ENCODE results near the gene CCZ1B.
"Not testable (repeated sequence)": the region's sequence is repeated elsewhere in the genome, so short reads cannot be mapped to it uniquely, and the experiment has no call there.

Gene CCZ1B

GRCh38 chr7:6826151-6826550 lies at the start of gene CCZ1B:
TSS of gene CCZ1B (minus strand) at chr7:6826275. CDS start at chr7:6826197, 78 bp downstream.
- H3K27ac ChIP-seq (ENCODE audit: low read depth, low read length): peak within 1 kb of the TSS; percentile 42
- not testable (repeated sequence) for H3K9me3 ChIP-seq (ENCODE audit: control insufficient read depth in 1 of 2, low read length in 2 of 2); H3K9ac ChIP-seq (ENCODE audit: low read depth in 1 of 2, low read length in 2 of 2); H3K36me3 ChIP-seq (ENCODE audit: control insufficient read depth in 1 of 2, insufficient read depth in 2 of 2, low read length in 2 of 2); H3K27me3 ChIP-seq (ENCODE audit: control insufficient read depth in 1 of 2, insufficient read depth in 2 of 2, low read length in 2 of 2); H3K4me1 ChIP-seq (ENCODE audit: control insufficient read depth in 1 of 2, insufficient read depth in 2 of 2, low read length in 2 of 2)
- H3K4me3 ChIP-seq (ENCODE audit: low read depth in 1 of 2, low read length in 2 of 2): peak within 1 kb of the TSS; percentile 15 to 61

- H3K9me3 ChIP-seq (ENCODE audit: control insufficient read depth in 1 of 2, low read length in 2 of 2); H3K4me3 ChIP-seq (ENCODE audit: low read depth in 1 of 2, low read length in 2 of 2); H3K9ac ChIP-seq (ENCODE audit: low read depth in 1 of 2, low read length in 2 of 2): not testable (repeated sequence)
These were observed 48.9 kb upstream of the CCZ1B start for GRCh38 chr7:6875022-6875421.

GRCh38 chr7:6872246-6872945 lies 46.3 kb upstream of the CCZ1B start:
- H3K36me3 ChIP-seq (ENCODE audit: control insufficient read depth in 1 of 2, insufficient read depth in 2 of 2, low read length in 2 of 2); H3K9ac ChIP-seq (ENCODE audit: low read depth in 1 of 2, low read length in 2 of 2); H3K9me3 ChIP-seq (ENCODE audit: control insufficient read depth in 1 of 2, low read length in 2 of 2); H3K27ac ChIP-seq (ENCODE audit: low read depth, low read length); H3K4me1 ChIP-seq (ENCODE audit: control insufficient read depth in 1 of 2, insufficient read depth in 2 of 2, low read length in 2 of 2); H3K27me3 ChIP-seq (ENCODE audit: control insufficient read depth in 1 of 2, insufficient read depth in 2 of 2, low read length in 2 of 2); H3K4me3 ChIP-seq (ENCODE audit: low read depth in 1 of 2, low read length in 2 of 2): not testable (repeated sequence)

More at GRCh38 chr7:6875022-6875421, 48.9 kb upstream of the CCZ1B start:
- not testable (repeated sequence) for H3K27me3 ChIP-seq (ENCODE audit: control insufficient read depth in 1 of 2, insufficient read depth in 2 of 2, low read length in 2 of 2); H3K36me3 ChIP-seq (ENCODE audit: control insufficient read depth in 1 of 2, insufficient read depth in 2 of 2, low read length in 2 of 2); H3K27ac ChIP-seq (ENCODE audit: low read depth, low read length); H3K4me1 ChIP-seq (ENCODE audit: control insufficient read depth in 1 of 2, insufficient read depth in 2 of 2, low read length in 2 of 2)

GRCh38 chr7:6871421-6872144 lies 45.5 kb upstream of the CCZ1B start:
- H3K9me3 ChIP-seq (ENCODE audit: control insufficient read depth in 1 of 2, low read length in 2 of 2); H3K9ac ChIP-seq (ENCODE audit: low read depth in 1 of 2, low read length in 2 of 2); H3K4me1 ChIP-seq (ENCODE audit: control insufficient read depth in 1 of 2, insufficient read depth in 2 of 2, low read length in 2 of 2); H3K27me3 ChIP-seq (ENCODE audit: control insufficient read depth in 1 of 2, insufficient read depth in 2 of 2, low read length in 2 of 2); H3K4me3 ChIP-seq (ENCODE audit: low read depth in 1 of 2, low read length in 2 of 2); H3K36me3 ChIP-seq (ENCODE audit: control insufficient read depth in 1 of 2, insufficient read depth in 2 of 2, low read length in 2 of 2); H3K27ac ChIP-seq (ENCODE audit: low read depth, low read length): not testable (repeated sequence)

GRCh38 chr7:6864751-6865150 lies 38.7 kb upstream of the CCZ1B start:
- H3K36me3 ChIP-seq (ENCODE audit: control insufficient read depth in 1 of 2, insufficient read depth in 2 of 2, low read length in 2 of 2); H3K9ac ChIP-seq (ENCODE audit: low read depth in 1 of 2, low read length in 2 of 2); H3K27ac ChIP-seq (ENCODE audit: low read depth, low read length); H3K4me1 ChIP-seq (ENCODE audit: control insufficient read depth in 1 of 2, insufficient read depth in 2 of 2, low read length in 2 of 2); H3K9me3 ChIP-seq (ENCODE audit: control insufficient read depth in 1 of 2, low read length in 2 of 2); H3K27me3 ChIP-seq (ENCODE audit: control insufficient read depth in 1 of 2, insufficient read depth in 2 of 2, low read length in 2 of 2); H3K4me3 ChIP-seq (ENCODE audit: low read depth in 1 of 2, low read length in 2 of 2): not testable (repeated sequence)

GRCh38 chr7:6864188-6864587 lies 38.1 kb upstream of the CCZ1B start:
- not testable (repeated sequence) for H3K9me3 ChIP-seq (ENCODE audit: control insufficient read depth in 1 of 2, low read length in 2 of 2); H3K4me1 ChIP-seq (ENCODE audit: control insufficient read depth in 1 of 2, insufficient read depth in 2 of 2, low read length in 2 of 2); H3K27ac ChIP-seq (ENCODE audit: low read depth, low read length); H3K4me3 ChIP-seq (ENCODE audit: low read depth in 1 of 2, low read length in 2 of 2); H3K27me3 ChIP-seq (ENCODE audit: control insufficient read depth in 1 of 2, insufficient read depth in 2 of 2, low read length in 2 of 2); H3K36me3 ChIP-seq (ENCODE audit: control insufficient read depth in 1 of 2, insufficient read depth in 2 of 2, low read length in 2 of 2); H3K9ac ChIP-seq (ENCODE audit: low read depth in 1 of 2, low read length in 2 of 2)

- not testable (repeated sequence) for H3K9me3 ChIP-seq (ENCODE audit: control insufficient read depth in 1 of 2, low read length in 2 of 2); H3K27me3 ChIP-seq (ENCODE audit: control insufficient read depth in 1 of 2, insufficient read depth in 2 of 2, low read length in 2 of 2); H3K4me3 ChIP-seq (ENCODE audit: low read depth in 1 of 2, low read length in 2 of 2); H3K36me3 ChIP-seq (ENCODE audit: control insufficient read depth in 1 of 2, insufficient read depth in 2 of 2, low read length in 2 of 2); H3K9ac ChIP-seq (ENCODE audit: low read depth in 1 of 2, low read length in 2 of 2); H3K4me1 ChIP-seq (ENCODE audit: control insufficient read depth in 1 of 2, insufficient read depth in 2 of 2, low read length in 2 of 2); H3K27ac ChIP-seq (ENCODE audit: low read depth, low read length)
These were observed 36.8 kb upstream of the CCZ1B start for GRCh38 chr7:6862876-6863275.

- H3K27ac ChIP-seq (ENCODE audit: low read depth, low read length); H3K9me3 ChIP-seq (ENCODE audit: control insufficient read depth in 1 of 2, low read length in 2 of 2); H3K27me3 ChIP-seq (ENCODE audit: control insufficient read depth in 1 of 2, insufficient read depth in 2 of 2, low read length in 2 of 2); H3K4me3 ChIP-seq (ENCODE audit: low read depth in 1 of 2, low read length in 2 of 2); H3K36me3 ChIP-seq (ENCODE audit: control insufficient read depth in 1 of 2, insufficient read depth in 2 of 2, low read length in 2 of 2); H3K4me1 ChIP-seq (ENCODE audit: control insufficient read depth in 1 of 2, insufficient read depth in 2 of 2, low read length in 2 of 2); H3K9ac ChIP-seq (ENCODE audit: low read depth in 1 of 2, low read length in 2 of 2): not testable (repeated sequence)
These were observed 31.7 kb upstream of the CCZ1B start for GRCh38 chr7:6857721-6858314.

GRCh38 chr7:6855563-6856131 lies 29.6 kb upstream of the CCZ1B start:
- not testable (repeated sequence) for H3K27me3 ChIP-seq (ENCODE audit: control insufficient read depth in 1 of 2, insufficient read depth in 2 of 2, low read length in 2 of 2); H3K9me3 ChIP-seq (ENCODE audit: control insufficient read depth in 1 of 2, low read length in 2 of 2); H3K4me3 ChIP-seq (ENCODE audit: low read depth in 1 of 2, low read length in 2 of 2); H3K36me3 ChIP-seq (ENCODE audit: control insufficient read depth in 1 of 2, insufficient read depth in 2 of 2, low read length in 2 of 2); H3K27ac ChIP-seq (ENCODE audit: low read depth, low read length); H3K4me1 ChIP-seq (ENCODE audit: control insufficient read depth in 1 of 2, insufficient read depth in 2 of 2, low read length in 2 of 2); H3K9ac ChIP-seq (ENCODE audit: low read depth in 1 of 2, low read length in 2 of 2)

GRCh38 chr7:6854747-6855562 lies 28.9 kb upstream of the CCZ1B start:
- not testable (repeated sequence) for H3K36me3 ChIP-seq (ENCODE audit: control insufficient read depth in 1 of 2, insufficient read depth in 2 of 2, low read length in 2 of 2); H3K9me3 ChIP-seq (ENCODE audit: control insufficient read depth in 1 of 2, low read length in 2 of 2); H3K27me3 ChIP-seq (ENCODE audit: control insufficient read depth in 1 of 2, insufficient read depth in 2 of 2, low read length in 2 of 2); H3K4me1 ChIP-seq (ENCODE audit: control insufficient read depth in 1 of 2, insufficient read depth in 2 of 2, low read length in 2 of 2); H3K27ac ChIP-seq (ENCODE audit: low read depth, low read length); H3K9ac ChIP-seq (ENCODE audit: low read depth in 1 of 2, low read length in 2 of 2)
- peak overlapping the region; percentile 35 to 36 for H3K4me3 ChIP-seq (ENCODE audit: low read depth in 1 of 2, low read length in 2 of 2)

Data from duodenal mucosa (tissue), 2 donors.